Measurements from ENCODE around the gene TELO2.

Gene TELO2

DNA sequence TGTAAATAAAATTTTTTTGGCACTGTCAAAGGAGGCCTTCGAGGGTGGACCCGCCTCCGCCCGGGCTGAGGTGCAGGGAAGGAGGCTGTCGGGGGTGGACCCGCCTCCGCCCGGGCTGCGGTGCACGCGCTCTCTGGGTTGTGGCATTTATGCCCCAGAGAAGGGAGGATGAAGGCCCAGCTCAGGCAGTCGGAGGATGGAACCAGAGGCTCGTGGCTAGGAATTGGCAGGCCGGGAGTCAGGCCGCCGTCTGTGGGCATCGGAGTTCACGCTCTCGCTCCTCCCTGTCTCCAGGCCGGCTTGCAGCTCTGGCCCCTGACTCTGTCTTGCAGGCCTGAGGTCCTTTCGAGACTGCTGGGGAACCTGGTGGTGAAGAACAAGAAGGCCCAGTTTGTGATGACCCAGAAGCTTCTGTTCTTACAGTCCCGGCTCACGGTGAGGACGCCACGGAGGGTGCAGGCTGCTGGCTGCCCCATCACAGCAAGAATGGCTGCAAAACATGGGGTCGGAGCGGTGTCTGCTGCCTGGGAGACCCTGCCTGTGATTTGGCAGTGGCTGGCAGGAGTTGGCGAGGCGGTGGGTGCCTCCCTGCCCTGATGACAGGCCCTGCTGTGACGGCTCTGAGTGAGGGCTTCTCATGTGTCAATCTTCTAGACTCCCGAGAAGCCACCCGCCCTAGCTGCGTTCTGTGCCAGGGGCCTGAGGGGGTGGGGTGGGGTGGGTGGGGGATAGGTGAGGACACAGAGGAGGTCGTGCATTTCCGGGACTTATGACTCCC is 5.9 kb downstream of the TELO2 start:
- DNase-seq (ENCODE audit: low read depth) = no peak

DNA sequence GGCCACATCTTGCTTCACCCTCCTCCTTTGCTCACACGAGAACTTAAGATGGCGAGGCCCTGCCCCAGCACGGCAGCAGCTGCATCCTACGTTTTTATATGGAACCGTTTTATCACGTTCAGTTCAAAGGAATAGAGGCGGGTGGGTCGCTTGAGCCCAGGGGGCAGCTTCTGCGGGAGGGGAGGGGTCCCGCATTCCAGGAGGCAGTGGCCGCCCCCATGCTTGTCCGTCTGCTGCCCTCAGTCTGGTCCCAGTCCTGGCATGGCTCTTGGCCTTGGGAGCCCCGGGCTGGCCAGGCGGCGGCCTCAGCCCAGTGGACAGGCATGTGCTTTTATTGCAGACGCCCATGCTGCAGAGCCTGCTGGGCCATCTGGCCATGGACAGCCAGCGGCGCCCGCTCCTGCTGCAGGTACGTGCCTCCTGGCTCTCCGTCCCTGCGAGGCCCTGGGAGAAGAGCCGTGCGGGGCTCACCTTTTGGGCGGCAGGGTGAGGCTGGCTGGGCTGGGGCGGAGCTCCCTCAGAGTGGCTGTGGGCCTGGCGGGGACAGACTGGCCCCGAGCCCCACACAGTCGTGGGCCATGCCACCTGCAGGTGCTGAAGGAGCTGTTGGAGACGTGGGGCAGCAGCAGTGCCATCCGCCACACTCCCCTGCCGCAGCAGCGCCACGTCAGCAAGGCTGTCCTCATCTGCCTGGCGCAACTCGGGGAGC is 6.8 kb downstream of the TELO2 start:
- no peak for DNase-seq (ENCODE audit: low read depth)

DNA sequence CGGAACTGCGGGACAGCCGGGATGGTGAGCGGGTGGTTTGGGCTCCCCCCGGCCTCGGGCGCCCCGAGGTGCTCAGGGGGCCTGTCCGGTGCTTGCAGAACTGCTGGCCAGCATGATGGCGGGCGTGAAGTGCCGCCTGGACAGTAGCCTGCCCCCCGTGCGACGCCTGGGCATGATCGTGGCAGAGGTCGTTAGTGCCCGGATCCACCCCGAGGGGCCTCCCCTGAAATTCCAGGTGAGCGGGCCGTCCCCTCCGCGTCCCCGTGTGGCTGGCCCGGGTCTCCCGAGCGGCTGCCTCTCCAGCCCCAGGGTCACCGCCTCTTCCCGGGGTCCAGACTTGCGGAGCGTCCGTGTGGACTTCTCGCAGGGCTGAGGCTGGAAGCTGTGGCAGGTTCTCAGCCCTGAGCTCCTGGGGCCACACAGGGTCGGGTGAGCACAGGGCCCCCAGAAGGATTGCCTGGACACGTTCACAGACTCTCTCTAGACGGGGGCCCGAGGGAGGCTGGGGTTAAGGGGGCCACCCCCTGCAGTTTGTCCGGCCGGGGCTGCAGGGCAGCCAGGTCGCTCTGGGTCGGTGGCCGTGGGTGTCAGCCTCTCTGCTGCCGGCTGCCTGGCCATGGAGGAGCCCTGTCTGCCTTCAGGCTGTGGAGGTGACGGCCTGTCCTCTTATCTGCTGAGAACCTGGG is 7.4 kb downstream of the TELO2 start:
- no peak for DNase-seq (ENCODE audit: low read depth)

DNA sequence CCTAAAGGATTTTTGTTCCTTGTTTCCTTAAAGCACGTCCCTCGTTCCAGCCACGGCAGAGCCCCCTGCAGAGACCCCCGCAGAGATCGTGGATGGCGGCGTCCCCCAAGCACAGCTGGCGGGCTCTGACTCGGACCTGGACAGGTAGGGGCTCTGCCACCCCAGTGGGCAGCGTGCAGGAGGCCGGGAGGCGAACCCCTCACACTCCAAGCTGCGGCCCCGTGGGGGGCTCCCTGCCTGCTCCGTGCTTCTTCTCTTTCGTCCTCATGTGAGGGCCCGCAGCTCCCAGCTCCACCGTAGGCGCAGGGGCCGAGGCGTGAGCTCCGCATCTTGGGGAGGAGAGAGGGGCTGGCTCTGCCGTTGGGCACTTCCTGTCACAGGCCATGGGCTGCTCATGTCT is 8.5 kb downstream of the TELO2 start:
- no peak for DNase-seq (ENCODE audit: low read depth)

DNA sequence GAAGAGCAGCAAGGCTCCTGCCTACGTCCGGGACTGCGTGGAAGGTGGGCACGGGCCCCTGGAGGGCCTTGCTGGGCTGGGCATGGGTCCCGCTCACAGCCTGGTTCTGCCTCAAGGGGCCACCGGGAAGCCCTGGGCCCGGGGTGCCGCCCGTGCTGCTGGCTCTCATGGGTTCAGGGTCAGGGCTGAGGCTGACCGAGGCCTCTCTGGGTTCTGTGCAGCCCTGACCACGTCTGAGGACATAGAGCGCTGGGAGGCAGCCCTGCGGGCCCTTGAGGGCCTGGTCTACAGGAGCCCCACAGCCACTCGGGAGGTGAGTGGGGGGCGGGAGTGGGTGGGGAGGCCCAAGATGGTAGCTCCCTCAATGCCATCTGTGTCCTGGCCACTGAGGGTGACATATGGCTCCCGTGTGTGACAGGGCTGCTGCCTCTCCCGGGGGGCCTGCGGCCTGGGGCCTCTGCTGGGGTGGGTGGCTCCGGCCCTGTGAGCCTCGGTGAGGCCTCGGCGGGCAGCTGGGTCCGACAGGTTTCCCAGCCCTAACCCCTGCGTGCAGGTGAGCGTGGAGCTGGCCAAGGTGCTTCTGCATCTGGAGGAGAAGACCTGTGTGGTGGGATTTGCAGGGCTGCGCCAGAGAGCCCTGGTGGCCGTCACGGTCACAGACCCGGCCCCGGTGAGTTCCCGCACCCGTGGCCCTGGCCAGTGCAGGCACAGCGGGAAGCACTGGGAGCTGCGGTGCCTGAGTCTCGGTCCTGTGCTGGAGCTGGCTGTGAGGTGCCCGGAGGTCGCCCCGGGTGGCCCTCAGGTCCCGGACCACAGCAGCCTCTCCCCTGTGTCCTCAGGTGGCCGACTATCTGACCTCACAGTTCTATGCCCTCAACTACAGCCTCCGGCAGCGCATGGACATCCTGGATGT is 9.2 kb downstream of the TELO2 start:
- no peak for DNase-seq (ENCODE audit: low read depth)

DNA sequence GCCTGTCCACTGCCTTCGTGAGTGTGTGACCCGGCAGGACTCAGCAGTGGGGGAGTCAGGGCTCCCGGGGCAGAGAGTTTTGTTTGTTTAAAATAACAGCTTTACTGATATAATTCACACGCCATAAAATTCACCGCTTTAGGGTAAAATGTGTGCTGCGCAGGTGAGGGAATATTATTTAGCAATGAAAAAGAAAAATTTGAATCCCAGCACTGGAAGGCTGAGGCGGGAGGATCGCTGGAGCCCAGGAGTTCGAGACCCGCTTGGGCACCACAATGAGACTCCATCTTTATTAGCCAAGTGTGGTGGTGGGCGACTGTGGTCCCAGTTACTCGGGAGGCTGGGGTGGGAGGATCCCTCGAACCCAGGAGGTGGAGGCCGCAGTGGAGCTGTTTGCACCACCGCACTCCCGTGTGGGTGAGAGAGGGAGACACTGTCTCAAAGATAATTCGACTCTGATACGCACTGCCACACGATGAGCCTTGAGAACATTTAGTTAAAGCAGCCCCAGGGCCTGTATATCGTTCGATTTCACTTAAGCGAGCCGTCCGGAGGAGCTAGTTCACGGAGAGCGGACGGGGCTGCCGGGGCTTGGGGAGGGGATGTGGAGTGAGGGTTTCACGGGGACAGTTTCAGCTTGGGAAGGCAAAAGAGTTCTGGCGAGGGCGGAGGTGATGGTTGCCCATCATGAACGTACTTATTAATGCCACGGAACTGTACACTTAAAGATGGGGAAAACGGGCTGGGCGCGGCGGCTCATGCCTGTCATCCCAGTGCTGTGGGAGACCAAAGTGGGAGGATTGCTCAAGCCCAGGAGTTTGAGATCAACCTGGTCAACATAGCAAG is 10.2 kb downstream of the TELO2 start:
- DNase-seq (ENCODE audit: low read depth) = no peak

DNA sequence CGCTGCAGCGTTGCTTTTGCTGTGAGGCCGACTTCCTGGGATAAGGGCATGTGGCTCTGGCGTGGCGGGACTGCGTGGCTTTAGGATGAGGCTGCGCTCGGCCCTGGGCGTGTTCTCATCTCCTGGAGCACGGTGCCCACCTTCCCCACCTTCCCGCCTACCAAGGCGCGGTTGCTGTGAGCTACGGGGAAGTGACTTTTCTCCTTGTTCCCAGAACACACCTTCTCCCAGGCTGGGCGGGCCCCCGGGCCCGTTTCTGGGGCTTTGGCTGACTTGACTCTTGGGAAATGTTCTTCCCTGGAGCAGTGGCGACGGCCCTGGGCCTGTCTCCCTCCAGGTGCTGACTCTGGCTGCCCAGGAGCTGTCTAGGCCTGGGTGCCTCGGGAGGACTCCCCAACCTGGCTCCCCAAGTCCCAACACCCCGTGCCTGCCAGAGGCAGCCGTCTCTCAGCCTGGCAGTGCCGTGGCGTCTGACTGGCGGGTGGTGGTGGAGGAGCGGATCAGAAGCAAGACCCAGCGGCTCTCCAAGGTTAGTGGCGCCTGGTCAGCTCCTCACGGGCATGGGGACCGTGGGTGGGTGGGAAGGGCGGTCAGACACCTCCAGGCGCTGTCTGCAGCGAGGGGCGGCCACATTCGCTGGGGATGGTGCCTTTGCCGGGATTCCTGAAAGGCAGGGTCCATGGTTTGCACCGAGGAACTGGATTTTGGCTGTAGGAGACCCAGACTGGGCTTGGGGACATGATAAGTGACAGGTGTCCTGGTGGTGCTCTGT is 12.1 kb downstream of the TELO2 start:
- DNase-seq (ENCODE audit: low read depth) = no peak

DNA sequence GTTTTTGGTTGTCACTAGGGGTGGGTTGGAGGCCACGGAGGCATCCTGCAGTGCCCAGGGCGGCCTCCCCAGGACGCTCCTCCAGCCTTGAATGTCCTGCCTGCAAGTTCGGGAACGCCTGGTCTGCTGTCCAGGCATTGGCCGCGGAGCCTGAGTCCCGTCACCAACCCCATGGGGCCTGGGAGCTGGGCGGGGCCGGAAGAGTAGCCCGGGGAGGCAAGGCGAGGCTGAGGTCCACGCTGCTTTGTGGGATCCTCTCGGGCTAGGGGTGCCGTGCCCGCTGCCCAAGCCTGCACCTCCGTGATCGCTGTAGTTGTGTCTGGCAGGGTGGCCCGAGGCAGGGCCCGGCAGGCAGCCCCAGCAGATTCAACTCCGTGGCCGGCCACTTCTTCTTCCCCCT is 12.8 kb downstream of the TELO2 start:
- no peak for DNase-seq (ENCODE audit: low read depth)

DNA sequence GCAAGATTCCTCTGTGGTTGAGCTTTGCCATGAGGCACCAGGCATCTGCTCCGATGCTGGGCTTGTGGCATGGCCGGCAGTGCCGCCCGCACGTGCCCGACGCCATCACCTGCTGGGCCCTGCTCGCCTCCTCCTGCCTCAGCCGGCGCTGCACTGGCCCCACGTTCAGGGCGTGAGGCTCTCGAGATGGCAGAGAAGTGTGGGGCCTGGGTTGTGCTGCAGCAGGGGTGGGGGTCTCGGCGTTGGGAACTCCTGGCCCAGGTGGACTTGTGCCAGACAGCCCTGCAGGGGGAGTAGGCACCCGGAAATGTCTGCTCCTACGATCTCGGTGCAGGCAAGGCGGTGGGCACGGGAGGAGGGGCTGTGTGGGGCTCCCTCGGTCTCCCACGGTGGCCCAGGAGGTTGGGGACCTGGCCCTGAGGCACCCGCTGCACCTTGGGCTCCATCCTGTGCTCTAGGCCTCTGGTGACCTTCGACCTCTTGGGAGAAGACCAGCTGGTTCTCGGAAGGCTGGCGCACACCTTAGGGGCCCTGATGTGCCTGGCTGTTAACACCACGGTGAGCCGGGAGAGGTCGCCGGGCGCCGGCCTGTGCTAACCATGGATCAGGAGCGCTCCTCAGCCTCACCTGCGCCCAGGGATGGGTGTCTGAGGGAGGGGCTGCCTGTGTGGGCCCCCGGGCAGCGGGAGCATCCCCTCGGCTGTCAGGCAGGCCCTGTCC is 13.5 kb downstream of the TELO2 start:
- no peak for DNase-seq (ENCODE audit: low read depth)

DNA sequence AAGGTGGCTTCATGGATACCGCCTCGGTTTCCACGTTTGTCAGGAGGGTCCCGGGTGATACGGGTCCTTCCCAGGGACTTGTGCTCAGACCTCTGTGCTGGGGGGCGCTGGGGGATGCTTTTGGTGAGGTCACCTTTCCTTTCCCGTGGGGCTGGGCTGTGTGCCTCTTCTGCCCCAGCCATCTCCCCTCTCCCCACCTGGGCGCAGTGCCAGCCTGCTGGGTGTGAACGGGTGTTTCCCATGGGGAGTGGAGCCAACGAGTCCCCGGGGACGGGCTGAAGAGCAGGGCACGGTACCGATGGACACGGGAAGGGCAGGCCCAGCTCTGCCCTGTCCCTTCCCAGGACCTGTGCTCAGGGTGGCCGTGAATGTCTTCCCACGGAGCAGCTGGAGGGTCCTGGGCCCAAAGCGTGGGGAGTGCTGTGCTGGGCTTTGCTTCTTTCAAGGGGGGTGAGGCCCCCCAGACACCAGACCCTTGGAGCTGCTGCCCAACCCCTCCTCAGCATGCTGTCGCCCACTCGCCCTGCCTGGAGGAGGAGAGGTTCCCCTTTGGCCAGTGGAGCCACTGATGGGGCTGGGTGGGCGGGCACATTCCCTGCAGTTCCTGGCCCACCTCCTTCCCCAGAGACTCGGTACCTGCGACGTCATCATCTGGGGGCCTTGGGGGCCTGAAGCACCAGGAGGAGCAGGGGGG is 15.5 kb downstream of the TELO2 start:
- DNase-seq (ENCODE audit: low read depth) = no peak

DNA sequence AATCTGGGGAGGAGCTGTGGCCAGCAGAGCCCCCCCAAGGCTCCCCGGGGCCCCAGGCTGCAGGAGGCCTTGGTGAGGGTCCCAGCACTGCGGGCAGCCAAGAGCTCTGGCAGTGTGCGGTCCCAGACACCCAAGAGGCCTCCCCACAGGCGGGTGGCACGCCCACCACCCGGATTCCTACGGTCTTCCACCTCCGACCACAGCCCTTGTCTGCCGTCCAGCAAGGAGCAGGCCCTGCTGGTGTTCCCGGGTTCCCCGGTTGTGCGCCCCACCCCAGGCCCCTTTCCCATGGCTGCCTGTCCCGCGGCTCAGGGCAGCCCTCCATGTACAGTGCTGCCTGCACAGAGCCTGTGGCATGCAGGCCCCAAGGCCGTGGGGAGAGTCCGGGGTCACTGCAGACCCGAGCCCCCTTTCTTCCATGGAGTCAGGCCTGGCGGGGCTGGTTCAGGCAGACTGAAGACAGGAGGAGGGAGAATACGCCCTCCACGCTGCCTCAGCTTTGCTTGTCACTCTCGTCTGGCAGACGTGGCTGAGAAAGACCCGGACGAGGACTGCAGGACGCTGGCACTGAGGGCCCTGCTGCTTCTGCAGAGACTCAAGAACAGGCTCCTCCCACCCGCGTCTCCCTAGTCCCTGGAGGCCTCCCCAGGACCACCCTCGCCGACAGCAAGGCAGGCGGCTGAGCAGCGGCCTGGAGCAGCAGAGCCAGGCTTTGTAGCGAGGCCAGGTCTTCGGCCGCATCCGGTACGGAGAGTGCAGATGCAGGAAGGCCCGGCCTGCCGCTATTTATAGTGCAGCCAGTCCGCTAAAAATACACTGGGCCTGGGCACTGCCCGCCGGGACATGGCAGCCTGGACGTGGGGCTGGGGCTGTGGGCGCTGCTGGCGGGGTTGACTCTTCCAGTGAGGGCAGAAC is 16.4 kb downstream of the TELO2 start:
- DNase-seq (ENCODE audit: low read depth) = no peak

DNA sequence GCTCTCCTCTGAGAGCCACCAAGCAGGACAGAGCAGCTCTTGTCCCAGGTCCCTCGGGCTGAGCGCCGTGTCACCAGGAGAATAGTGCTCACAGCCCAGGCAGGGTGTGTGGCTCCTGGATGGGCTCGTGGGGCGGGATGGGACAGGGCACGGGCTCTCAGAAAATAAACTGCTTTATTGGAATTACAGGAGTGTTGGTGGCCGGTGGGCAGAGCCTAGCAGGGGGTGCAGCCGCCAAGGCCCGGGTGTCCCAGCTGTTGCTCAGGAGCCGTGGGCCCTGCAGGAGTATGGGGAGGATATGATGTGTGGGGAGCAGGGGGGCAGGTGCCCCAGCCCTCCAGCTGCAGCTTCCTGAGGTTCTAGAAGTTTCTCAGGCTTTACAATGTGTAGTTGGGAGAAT is 17.1 kb downstream of the TELO2 start:
- no peak for DNase-seq (ENCODE audit: low read depth)

DNA sequence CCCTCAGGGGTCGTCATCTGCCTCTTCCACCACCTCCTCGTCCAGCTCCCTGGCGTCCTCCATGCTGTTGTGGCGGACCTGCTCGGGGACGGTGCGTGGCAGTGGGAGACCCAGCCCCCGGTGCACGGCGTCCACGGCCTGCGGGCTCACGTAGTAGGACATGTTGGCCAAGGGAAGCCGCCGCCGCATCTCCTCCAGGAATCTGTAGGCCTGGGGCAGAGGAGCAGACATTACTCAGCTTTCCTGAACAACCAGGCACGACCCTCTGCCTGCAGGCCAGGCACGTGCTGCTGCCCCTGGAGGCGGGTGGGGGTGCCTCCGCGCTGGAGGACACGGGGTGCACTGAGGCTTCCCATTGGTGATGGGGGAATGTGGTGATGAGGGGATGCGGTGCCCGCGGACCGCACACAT is 17.8 kb downstream of the TELO2 start:
- DNase-seq (ENCODE audit: low read depth) = no peak

DNA sequence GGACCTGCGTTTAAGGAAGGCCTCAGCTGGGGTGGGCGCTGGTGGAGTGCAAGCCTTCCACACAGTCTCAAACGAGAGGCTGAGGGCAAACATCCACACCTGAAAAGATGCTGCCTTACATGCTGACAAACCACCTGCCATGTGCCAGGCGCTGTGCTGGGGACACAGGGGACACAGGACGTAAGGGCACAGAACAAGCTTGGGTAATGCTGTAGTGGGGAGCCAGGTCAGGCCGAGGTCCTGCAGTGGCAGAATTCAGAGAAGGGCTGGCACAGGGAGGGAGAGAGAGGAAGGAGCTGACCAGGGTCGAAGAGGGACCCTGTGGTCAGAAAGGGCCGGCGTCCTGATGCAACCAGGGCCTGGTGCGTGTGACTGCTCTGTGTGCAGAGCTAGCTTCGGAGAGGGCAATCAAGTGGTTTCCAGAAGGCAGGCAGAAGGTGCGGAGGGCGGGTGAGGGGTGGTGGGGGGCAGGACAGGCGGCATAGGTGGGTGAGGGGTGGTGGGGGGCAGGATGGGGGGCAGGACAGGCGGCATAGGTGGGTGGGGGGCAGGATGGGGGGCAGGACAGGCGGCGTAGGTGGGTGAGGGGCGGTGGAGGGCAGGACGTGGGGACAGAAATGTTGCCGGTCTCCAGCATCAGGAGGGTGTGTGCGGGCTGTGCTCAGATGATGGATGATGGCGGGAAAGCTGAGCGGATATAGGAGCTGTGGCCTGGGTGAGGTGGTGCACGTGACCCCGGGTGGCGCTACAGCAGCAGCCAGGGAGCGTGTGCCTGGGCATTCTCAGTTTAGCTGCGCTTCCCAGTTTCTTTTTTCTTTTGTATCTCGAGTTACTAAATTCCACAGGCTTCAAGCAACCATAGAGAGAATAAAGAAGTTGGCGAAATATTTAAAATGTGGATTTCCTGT is 18.8 kb downstream of the TELO2 start:
- no peak for DNase-seq (ENCODE audit: low read depth)

DNA sequence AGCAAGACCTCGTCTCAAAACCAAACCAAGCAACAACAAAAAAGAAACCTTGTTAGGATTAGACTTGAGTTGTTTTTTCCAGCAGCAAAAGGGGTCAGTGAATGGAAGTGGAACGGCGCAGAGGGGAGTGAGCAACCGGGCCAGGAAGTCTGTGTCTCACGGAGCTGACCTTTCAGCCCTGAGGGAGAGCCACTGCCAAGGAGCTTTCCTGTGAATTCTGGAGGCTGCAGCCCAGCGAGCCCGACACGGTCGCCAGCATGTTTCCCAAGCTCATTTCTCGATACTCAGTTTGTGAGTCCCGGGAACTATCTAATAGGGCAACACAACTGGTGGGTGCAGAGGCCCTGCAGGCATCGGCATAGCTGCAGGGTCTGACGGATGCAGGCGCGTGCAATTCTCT is 19.6 kb downstream of the TELO2 start:
- no peak for DNase-seq (ENCODE audit: low read depth)

DNA sequence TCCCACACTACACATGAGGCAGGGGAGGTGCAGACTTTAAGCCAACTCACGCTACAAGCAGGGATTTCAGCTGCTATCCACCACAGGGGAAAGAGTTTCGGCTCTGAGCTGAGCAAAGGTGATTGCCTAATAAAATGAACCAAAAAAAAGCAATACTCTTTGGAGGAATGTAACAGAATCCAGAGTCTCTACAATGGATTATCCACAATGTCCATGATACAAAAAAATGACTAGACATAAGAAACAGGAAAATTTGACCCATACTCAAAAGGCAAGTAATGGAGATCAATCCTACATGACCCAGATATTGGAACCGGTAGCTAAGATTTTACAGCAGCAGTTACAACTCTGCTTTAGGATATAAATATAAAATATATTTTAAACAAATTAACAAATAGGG is 21.3 kb downstream of the TELO2 start:
- DNase-seq (ENCODE audit: low read depth) = no peak

DNA sequence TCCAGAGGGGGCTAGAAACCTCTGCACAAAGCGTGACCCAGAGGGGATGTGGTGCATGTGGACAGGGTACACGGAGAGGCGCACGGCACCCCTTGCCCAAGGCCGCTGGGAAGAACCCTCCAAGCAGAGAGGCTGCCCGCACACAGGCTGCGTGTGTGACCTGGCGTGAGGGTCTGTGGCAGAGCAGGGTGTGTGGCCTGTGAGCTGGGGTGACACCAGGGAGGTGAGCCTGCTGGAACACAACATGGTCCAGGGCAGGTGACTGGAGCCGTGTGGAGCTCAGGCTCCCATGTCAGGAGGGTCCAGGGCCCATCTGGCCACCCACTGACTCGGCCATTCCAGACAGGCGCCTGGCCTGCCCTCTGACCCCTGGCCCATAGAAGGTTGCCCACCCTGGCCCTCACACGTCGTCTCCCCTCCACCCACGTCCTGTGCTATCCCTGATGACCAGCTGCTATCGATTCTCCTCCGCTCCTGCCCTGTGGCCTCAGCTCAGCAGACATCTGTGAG is 25.5 kb downstream of the TELO2 start:
- no peak for DNase-seq (ENCODE audit: low read depth)

All from GM04503 (cell line).